Measurements from ENCODE around the gene GAB1. TPM values are rescaled to one million over a fixed set of nuclear protein-coding genes. Genes with fewer than 3 reads are reported as not detected.

GAB1 gene
- 31.5 TPM for total RNA-seq (ENCODE audit: insufficient read depth, low replicate concordance)

DNA sequence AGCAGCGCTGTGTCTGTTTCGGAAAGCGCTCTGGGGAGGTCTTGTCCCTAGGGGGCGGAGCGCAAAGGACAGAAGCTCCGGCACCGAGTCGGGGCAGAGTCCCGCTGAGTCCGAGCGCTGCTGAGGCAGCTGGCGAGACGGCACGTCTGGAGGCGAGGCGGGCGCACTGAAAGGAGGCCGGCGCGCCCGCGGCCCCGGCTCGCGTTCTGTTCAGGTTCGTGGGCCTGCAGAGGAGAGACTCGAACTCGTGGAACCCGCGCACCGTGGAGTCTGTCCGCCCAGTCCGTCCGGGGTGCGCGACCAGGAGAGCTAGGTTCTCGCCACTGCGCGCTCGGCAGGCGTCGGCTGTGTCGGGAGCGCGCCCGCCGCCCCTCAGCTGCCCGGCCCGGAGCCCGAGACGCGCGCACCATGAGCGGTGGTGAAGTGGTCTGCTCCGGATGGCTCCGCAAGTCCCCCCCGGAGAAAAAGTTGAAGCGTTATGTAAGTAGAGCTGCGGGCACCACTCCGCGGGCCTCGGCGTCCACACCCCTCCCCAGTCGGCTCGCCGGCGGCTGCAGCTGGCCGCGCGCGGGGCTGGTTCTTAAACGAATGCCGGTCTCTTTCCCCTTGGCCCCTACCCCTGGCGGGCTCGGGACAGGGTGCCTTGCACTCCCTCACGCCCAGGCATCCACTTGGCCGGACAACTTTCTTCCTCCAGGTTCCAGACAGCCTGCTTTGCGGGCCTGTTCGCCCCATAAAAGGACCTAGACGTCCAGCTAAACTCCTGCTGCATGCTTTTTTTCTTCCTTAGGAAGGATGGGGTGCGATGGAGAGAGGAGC lies at the start of gene GAB1:
Gene GAB1, plus strand, starts transcription at position 96 of the 819 bp plus-strand sequence. Its CDS starts 313 bp downstream, at position 409.
- DNase-seq (ENCODE audit: low spot score): peak; percentile 83

DNA sequence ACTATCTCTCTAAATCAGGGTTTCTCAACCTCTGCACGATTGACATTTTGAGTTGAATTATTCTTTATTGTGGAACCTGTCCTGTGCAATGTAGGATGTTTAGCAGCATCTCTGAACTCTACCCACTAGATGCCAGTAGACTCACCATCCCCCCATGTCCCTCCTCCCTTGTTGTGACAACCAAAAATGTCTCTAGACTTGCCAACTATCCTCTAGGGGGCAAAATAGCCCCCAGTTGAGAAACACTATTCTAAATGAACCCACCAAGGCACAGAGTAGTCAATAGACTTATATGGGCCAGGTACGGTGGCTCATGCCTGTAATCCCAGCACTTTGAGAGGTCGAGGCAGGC lies 49.1 kb upstream of the GAB1 start:
- no peak for DNase-seq (ENCODE audit: low spot score)

DNA sequence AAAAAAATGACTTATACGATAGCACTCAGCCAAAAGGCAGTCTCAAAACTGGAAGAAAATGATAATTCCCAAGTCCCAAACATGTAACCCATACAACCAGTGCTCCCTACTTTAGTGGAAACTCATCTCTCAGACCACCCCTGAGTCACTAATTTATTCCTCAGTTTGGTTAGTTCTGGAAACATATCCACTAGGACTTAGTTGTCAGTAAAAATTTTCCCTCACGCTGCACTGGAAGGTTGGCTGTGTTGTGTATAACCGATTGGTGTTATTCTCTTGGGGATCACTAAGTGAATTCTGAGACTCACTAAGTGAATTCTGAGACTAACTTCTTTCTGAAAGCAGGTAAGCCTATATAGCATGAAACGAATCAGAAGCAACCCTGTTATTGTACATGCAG lies 48.5 kb upstream of the GAB1 start:
- DNase-seq (ENCODE audit: low spot score): no peak

DNA sequence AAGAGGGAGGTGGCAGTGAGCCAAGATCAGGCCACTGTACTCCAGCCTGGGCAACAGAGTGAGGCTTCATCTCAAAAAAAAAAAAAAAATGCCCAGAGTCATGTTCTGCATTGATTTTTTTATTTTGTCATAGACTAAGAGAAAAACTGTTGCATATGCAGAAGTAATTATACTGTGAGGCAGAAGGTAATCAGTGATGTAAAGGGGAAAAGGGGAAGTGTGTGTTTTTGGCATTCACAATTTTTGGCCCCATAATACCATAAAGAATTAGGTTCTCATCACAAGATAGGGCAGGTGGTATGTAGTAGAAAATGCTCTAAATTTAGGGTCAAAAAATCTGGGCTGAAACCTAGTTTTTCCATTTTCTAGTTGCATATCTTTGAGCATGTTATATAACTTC lies 47.3 kb upstream of the GAB1 start:
- no peak for DNase-seq (ENCODE audit: low spot score)

DNA sequence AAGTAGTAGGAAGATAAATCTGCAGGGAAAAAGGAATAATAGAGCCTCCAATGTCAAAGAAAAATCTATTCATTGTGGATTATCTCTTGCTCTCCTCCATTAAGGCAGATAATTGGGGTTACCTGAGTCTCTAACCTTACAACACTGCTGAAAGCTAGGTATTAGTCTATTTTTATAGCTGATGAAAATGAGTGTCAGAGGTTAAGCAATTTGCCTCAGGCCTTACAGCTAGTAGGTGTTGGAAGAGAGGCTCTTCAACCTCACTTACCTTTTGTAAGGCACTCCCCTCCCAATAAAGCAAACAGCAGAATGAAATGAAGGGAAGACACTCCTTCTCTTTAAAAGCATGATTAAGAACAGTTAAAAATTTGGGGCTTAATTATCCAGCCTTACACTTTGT lies 45.4 kb upstream of the GAB1 start:
- no peak for DNase-seq (ENCODE audit: low spot score)

DNA sequence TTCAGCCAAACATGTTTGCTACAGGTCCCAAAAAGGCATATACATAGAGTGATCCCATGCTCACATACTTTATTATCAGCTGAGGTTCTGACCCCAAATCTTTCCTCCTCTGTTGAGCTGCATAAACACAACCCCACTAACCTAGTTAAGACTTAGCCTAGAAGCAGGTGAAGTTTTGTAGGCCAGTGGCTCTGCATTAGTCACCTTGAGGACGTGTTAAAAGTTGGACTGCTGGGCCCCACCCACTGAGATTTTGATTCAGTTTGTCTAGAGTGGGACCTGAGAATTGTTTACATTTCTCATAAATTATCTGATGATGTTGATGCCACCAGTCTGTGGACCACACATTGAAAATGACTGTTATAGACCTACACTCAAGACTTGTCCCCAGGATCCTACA lies 43.8 kb upstream of the GAB1 start:
- no peak for DNase-seq (ENCODE audit: low spot score)

DNA sequence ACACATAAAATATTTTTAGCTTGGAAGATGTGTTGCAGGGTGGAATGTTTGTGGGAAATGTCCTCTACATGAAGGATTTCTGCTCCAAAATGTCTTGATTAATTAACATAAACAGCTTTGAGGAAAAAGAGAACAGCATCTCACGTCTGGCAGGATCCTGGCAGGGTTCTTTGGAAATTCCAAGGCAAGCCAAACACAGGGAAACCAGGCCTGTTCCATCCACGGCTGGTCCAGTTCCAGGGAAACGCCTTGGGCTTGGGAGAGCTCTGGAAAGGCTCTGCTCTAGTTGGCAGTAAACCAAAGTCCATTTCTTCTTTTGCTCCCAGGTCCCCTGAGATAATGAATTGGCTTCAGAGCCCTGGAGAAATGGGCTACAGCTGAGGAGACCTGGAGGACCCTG lies 42.4 kb upstream of the GAB1 start:
- peak; percentile 94 for DNase-seq (ENCODE audit: low spot score)

DNA sequence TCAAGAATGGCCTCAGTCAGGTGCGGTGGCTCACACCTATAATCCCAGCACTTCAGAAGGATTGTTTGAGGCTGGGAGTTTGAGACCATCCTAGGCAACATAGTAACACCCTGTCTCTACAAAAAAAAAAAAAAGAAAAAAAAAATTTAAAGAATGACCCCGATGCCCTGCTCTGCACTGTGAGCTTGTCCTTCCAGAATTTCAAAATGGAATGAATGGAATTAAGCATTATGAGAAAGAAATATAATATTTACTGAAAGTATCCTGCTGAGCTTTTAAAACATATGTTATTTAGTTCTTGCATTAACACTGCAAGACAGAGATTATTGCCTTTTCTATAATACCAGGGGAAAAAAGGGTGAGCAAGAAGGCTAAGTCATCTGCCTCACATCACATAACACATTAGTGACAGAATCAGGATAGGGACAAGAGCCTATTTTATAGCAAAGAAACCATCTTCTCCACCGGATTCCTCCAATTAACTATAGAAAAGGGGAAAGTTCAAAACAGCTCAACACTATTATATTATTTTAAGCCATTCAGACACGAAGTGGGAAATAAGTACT lies 41.9 kb upstream of the GAB1 start:
- peak; percentile 86 for DNase-seq (ENCODE audit: low spot score)

DNA sequence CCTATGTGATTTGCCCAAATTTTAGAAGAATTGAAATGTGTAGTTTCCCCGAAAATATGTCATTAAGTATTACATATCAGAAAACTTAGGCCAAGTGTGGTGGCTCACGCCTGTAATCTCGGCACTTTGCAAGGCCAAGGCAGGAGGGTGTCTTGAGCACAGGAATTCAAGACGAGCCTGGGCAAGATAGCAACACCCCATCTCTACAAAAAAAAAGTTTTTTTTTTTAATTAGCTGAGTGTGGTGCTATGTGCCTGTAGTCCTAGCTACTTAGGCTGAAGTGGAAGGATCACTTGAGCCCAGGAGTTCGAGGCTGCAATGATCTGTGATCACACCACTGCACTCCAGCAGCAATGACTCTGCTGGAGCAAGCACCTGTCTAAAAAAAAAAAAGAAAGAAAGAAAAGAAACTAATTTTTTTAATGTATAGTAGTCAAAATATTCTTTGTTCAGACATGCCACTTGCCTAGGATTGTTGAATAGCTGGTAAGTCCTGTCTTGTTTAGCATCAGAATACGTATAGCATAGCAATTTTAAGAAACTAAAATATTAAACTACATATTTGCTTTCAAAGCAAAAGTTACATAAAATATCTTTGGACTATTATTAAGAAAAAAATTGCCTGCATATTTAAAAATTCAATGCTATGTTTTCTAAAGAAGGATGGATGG lies 40.1 kb upstream of the GAB1 start:
- no peak for DNase-seq (ENCODE audit: low spot score)

DNA sequence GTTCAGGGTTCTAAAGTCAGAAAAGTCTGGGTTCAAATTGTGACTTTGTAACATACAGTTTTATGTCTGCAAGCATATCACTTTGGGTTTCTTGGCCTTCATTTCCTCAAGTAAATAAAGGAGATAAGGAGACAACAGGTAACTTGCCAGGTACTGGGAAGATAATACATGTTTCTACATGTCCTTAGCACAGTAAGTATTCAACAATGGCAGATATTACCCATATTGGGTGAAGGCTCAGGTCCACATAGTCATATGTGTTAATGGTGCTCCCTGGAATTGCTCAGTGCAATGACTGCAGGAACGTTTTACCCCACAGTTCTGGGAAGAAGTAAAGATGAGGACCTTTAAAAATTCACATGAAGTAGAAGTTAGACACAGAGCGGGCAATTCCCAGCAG lies 35.8 kb upstream of the GAB1 start:
- DNase-seq (ENCODE audit: low spot score): no peak

DNA sequence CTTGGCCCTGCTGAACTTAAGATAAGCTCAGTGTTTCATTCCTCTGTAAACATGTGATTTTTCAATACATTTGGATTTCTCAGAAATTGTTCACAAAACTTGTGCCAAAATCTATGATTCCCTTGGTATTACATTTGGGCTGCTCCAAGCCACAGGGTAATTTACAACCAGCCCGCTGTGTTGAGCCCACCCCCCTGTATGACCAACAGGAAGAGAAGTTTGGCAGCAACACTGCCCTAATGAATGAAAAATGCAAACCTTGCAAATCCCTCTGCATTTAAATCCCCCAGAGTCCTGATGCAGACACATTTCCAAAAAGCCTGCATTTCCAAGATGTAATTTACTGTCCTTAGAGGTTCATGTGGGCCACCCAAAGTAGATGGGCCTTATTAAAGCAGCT lies 34.1 kb upstream of the GAB1 start:
- DNase-seq (ENCODE audit: low spot score): peak; percentile 84

DNA sequence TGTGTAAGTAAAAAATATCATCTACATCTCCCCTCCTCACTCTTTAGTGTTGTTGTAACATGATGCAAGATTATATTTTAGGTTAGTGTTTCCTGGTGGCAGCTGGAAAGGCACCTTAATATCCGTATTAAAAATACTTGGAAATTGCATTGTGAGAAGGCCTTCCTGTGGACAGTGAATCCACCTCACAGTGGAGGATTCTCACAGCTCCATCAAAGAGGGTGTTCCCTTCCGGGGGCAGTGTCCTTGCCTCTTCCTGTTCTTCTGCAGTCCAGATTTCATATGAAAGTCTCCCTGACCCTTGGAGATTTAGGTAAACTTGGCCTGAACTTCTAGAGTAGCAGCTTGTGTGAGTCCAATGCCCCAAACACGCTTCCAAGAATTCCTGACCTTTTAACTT lies 29.9 kb upstream of the GAB1 start:
- no peak for DNase-seq (ENCODE audit: low spot score)

DNA sequence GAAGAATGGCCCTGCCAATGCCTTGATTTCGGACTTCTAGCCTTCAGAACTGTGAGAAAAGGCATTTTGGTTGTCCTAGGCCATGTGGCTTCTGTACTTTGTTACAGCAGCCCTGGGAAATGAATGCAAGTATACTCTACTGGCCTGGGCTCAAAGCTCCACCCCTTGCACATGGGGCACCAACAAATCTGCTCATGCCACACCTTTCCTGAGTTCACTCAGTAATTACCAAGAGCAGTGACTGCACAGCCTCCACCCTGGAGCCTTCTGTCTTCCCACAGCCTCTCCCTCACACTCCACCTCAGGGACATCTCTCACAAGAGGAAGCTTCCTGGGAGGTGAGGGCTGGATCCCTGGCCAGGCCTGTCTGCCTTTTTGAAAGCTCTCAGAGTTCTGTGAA lies 29.1 kb upstream of the GAB1 start:
- DNase-seq (ENCODE audit: low spot score): no peak

DNA sequence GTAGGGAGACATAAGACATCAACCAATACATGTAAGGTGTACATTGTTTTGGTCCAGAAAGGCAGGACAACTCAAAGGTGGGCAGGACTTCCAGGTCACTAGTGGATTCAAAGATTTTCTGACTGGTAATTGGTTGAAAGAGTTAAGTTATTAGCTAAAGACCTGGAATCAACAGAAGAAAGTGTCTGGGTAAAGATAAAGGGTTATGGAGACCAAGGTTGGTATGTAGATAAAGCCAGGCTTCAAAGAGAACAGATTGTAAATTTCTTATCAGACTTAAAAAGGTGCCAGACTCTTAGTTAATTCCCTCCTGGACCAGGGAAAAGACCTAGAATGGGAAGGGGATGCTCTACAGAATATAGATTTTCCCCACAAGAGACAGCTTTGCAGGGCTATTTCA lies 28.3 kb upstream of the GAB1 start:
- no peak for DNase-seq (ENCODE audit: low spot score)

DNA sequence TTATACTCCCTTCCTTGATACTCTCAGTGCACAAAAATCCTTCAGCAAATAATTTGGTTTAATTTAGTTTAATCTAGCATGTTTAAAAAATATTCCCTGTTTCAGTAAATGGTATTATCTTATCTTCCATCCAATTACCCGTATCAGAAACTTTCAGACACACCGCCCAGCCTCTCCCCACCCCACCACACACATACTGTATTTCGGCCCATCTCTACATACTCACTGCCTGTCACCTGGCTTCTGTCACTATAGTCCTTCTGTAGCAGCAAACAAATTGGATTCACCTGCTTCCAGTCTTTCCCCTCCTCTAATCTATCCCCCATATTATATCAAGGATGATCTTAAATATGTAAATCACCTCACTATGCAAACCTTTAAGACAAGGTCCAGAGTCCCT lies 24.8 kb upstream of the GAB1 start:
- DNase-seq (ENCODE audit: low spot score): no peak

DNA sequence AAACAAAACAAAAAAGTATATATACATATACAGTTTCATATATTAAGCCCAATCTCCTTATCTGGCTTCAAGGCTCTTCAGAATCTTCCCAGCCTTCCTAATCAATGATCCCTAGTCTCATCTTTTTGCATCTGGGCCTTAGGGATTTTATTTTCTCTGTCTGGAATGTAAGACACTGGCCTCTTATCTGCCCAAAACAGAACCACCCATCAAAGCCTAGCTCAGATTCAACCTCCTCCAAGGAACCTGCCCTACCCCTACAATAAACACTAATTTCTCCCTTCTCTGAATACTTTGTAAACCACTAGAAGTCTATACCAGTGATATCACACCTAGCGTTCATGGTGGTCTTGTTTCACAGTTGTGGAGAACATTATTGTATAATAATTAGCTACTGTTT lies 23.2 kb upstream of the GAB1 start:
- peak; percentile 71 for DNase-seq (ENCODE audit: low spot score)

DNA sequence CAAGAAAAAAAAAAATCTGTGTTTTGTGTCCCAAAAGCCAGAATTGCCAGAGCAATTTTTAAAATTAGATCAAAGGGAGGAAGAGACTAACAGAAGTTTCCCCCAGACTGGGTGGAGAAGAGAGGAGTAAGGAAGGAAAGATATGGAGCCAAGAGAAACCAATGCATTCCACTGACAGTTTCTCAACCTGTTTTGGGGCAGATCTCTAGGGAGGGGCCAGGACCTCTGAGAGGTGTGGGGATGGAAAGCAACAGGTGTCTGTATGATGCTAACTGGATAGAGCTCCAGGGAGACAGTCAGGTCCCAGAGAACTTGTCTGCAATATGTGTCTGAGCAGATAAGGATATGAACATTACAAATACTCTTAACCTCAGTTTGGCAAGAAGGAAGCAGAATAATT lies 22.7 kb upstream of the GAB1 start:
- DNase-seq (ENCODE audit: low spot score): peak; percentile 48

DNA sequence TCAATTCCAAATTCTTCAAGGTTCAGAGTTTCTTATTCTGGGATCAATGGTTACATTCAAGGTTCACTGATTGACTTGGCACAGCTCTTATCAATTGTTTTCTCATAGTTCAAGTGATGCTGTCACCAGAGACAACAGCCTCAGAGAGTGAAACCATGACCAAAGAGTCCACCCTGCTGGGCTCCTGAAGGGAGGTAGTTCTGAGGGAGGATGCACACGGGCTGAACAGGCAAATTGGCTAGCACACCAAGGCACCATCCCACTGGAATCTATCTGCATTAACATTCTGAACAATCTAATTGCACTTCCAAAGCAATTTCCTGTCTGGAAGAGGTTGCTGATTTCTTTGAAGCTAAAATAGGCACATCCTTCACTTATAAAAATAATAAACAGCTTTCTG lies 16.6 kb upstream of the GAB1 start:
- no peak for DNase-seq (ENCODE audit: low spot score)

DNA sequence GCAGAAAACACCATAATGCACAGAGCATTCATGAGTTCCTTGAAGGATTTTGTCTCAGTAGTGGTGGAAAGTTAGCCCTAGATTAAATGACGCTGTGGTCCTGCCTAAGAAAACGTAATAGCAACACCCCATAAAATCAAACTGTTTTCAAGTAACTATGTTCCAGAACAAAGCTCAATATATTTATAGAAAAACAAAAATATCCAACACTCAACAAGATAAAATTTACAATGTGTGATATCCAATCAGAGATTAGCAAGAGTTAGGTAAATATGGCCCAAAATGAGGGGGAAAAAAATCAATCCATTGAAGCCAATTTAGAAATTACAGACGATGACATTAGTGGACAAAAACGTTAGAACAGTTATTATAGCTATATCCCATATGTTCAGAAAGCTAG lies 9.9 kb upstream of the GAB1 start:
- DNase-seq (ENCODE audit: low spot score): no peak

DNA sequence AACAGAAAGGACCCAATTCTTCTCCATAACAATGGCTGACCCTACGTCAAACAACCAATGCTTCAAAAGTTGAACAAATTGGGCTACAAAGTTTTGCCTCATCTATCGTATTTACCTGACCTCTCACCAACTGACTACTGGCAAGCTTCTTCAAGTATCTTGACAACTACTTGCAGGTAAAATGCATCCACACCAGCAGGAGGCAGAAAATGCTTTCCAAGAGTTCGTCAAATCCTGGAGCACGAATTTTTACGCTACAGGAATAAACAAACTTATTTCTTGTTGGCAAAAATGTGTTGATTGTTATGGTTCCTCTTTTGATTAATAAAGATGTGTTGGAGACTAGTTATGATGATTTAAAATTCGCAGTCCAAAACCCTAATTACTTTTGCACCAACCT lies 6.7 kb upstream of the GAB1 start:
- no peak for DNase-seq (ENCODE audit: low spot score)

DNA sequence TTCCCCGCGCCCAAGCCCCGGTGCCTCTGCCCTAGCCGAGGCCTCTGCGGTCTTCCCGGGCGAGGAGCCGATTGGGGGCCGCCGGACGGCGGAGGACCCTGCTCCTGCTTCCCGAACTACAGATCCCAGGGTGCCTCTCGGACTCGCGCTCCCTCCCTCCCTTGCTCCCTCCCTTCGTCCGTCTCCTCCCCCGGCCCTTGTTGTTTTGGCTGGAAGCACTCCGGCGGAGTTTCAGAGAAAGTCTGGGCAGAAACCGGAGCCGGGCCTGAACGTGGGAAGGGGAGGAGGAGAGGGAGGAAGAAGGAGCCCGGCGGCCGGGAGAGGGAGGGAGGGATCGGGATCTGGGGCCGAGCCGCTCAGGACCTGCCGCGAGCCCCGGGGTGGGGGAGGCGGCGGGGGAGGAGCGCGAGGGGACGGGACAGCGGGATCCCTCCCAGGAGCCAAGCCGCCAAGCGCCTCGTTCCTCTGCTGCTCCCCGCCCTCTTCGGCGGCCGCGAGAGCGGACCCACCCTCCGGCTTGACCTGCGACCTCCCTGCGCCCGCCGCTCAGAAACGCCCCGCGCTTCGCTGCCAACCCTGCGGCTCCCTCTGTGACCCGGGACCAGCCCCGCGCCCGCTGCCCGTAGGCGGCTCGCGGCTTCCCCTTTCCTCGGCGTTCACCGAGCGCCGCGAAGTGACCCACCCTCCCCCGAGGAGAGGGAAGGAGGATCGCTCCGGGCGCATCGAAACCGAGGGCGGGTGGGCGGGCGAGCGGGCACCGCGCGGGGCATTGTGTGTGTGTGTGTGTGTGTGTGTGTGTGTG lies 496 bp upstream of the GAB1 start:
- DNase-seq (ENCODE audit: low spot score): peak; percentile 98

DNA sequence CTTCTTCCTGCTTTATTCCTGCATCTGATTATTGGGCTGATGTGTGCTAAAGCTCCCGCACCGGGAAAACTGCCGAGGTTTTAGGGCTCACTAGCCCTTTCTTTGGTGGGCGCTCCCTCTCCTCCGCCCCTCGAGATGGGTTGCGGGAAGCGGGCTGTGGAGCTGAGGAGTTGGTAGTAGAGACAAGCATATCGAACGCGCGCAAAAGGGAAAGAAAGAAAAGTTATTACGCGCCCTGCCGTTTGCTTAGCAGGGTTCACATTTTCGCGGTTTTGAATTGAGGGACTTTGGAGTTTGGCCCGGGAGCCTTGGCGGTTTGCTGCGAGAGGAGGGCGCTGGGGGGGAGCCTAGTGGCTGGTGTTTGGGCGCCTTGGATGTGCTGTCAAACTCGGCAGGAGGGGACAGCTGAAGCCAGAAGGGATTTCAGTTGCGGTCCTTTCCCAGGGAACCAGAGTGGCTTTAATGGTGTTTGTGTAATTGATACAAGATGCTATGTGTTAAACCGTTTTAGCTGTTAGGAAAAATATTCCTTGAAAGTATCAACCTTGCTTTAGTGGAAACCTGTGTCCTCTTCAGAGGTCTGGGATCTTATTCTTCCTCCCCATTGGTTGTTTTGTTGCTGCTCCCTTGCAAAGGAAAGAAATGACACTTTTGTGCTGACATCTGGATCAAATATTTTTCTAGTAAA lies 1.1 kb downstream of the GAB1 start:
- peak; percentile 69 for DNase-seq (ENCODE audit: low spot score)
